Duodenal mucosa (tissue), 2 donors: Measurements from ENCODE around the gene REEP1.

Experiments
- H3K27ac ChIP-seq: one replicate; pipeline ENCODE4 v1.7.0; 2013; ENCODE audit warnings: low read depth, low read length
- H3K27me3 ChIP-seq, 2 donors: one replicate each; pipeline ENCODE4 v1.7.0; 2013; ENCODE audit warnings: low read length in 2 of 2, control low read depth in 1 of 2; ENCODE audit not compliant: insufficient read depth in 2 of 2, control insufficient read depth in 1 of 2
- H3K36me3 ChIP-seq, 2 donors: one replicate each; pipeline ENCODE4 v1.7.0; 2013; ENCODE audit warnings: low read length in 2 of 2, control low read depth in 1 of 2; ENCODE audit not compliant: insufficient read depth in 2 of 2, control insufficient read depth in 1 of 2
- H3K4me1 ChIP-seq, 2 donors: one replicate each; pipeline ENCODE4 v1.7.0; 2013; ENCODE audit warnings: low read length in 2 of 2, control low read depth in 1 of 2; ENCODE audit not compliant: insufficient read depth in 2 of 2, control insufficient read depth in 1 of 2
- H3K4me3 ChIP-seq, 2 donors: one replicate each; pipeline ENCODE4 v1.7.0; 2013; ENCODE audit warnings: low read length in 2 of 2, low read depth in 1 of 2
- H3K9ac ChIP-seq, 2 donors: one replicate each; pipeline ENCODE4 v1.7.0; 2013; ENCODE audit warnings: low read length in 2 of 2, low read depth in 1 of 2
- H3K9me3 ChIP-seq, 2 donors: one replicate each; pipeline ENCODE4 v1.7.0; 2013; ENCODE audit warnings: low read length in 2 of 2, control low read depth in 1 of 2; ENCODE audit not compliant: control insufficient read depth in 1 of 2

REEP1 gene

DNA sequence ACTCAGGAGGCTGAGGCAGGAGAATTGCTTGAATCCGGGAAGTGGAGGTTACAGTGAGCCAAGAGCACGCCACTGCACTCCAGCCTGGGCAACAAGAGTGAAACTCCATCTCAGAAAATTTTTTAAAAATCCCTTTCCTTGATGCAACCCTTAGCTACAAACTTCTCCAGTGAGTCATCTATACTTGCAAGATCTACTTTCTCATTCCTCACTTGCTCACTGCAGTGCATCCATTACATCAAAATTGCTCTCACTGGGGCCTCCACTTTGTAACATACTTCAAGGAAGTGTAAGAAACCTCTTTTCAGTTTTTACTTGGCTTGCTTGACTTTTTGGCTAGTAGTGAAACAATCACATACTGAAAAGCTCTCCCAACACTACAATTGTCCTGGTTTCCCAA is 65.3 kb downstream of the REEP1 start:
- Histone ChIP-seq H3K9me3 (peaks cover 7 to 21% of the 10 kb centered on the region in 2 donors), H3K27ac (no peak overlapping the region), H3K4me1 (peaks cover 16 to 20% of the 10 kb centered on the region in 2 donors), H3K4me3 (no peak overlapping the region), H3K9ac (no peak overlapping the region), H3K27me3 (no peaks in the 10 kb centered on the region), H3K36me3 (no peaks in the 10 kb centered on the region)

DNA sequence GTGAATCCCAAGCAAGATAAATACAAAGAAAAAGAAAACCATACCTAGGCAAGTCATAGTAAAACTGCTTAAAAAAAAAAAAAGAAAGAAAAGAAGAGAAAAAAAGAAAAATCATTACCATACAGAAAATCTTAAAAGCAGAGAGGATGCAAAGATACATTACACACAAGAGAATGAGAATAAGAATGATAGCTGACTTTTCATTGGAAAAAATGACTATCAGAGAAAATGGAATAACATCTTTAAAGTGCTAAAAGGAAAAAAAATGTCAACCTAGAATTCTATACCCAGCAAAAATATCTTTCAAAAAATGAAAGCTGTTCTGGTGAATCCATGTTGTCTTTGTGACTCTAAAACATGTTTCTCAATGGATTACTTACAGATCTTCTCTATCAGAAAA is 66.2 kb downstream of the REEP1 start:
- Histone ChIP-seq H3K4me1 (peaks cover 16 to 20% of the 10 kb centered on the region in 2 donors), H3K4me3 (peak overlapping the region in 1 of 2 donors; percentile 9), H3K27me3 (no peaks in the 10 kb centered on the region), H3K9ac (no peak overlapping the region), H3K9me3 (peaks cover 7 to 21% of the 10 kb centered on the region in 2 donors), H3K27ac (no peak overlapping the region), H3K36me3 (no peaks in the 10 kb centered on the region)

- Histone ChIP-seq H3K9me3 (no peaks in the 10 kb centered on the region), H3K4me3 (no peak overlapping the region), H3K27ac (no peak overlapping the region), H3K4me1 (no peaks in the 10 kb centered on the region), H3K9ac (no peak overlapping the region), H3K27me3 (no peaks in the 10 kb centered on the region), H3K36me3 (no peaks in the 10 kb centered on the region)
These were observed 73.5 kb downstream of the REEP1 start for GRCh38 chr2:86263956-86264355.

GRCh38 chr2:86260978-86261377 is 76.4 kb downstream of the REEP1 start:
- H3K4me3 ChIP-seq: no peak overlapping the region
- no peak overlapping the region for H3K27ac ChIP-seq
- H3K27me3 ChIP-seq: no peaks in the 10 kb centered on the region
- no peaks in the 10 kb centered on the region for H3K36me3 ChIP-seq
- no peak overlapping the region for H3K9ac ChIP-seq
- no peaks in the 10 kb centered on the region for H3K4me1 ChIP-seq
- no peaks in the 10 kb centered on the region for H3K9me3 ChIP-seq

GRCh38 chr2:86258106-86258505 is 79.3 kb downstream of the REEP1 start:
- Histone ChIP-seq H3K4me1 (peaks cover 0 to 5% of the 10 kb centered on the region in 2 donors), H3K9me3 (no peaks in the 10 kb centered on the region), H3K4me3 (no peak overlapping the region), H3K36me3 (no peaks in the 10 kb centered on the region), H3K27ac (no peak overlapping the region), H3K9ac (no peak overlapping the region), H3K27me3 (no peaks in the 10 kb centered on the region)

GRCh38 chr2:86256982-86257381 is 80.4 kb downstream of the REEP1 start:
- no peak overlapping the region for H3K4me3 ChIP-seq
- no peaks in the 10 kb centered on the region for H3K9me3 ChIP-seq
- H3K36me3 ChIP-seq: no peaks in the 10 kb centered on the region
- H3K9ac ChIP-seq: no peak overlapping the region
- no peaks in the 10 kb centered on the region for H3K27me3 ChIP-seq
- no peak overlapping the region for H3K27ac ChIP-seq
- peaks cover 0 to 5% of the 10 kb centered on the region in 2 donors for H3K4me1 ChIP-seq

- Histone ChIP-seq H3K4me1 (peaks cover 0 to 5% of the 10 kb centered on the region in 2 donors), H3K27ac (no peak overlapping the region), H3K9me3 (no peaks in the 10 kb centered on the region), H3K27me3 (no peaks in the 10 kb centered on the region), H3K36me3 (no peaks in the 10 kb centered on the region), H3K4me3 (no peak overlapping the region), H3K9ac (no peak overlapping the region)
These were observed 81.1 kb downstream of the REEP1 start for GRCh38 chr2:86256300-86256699.

DNA sequence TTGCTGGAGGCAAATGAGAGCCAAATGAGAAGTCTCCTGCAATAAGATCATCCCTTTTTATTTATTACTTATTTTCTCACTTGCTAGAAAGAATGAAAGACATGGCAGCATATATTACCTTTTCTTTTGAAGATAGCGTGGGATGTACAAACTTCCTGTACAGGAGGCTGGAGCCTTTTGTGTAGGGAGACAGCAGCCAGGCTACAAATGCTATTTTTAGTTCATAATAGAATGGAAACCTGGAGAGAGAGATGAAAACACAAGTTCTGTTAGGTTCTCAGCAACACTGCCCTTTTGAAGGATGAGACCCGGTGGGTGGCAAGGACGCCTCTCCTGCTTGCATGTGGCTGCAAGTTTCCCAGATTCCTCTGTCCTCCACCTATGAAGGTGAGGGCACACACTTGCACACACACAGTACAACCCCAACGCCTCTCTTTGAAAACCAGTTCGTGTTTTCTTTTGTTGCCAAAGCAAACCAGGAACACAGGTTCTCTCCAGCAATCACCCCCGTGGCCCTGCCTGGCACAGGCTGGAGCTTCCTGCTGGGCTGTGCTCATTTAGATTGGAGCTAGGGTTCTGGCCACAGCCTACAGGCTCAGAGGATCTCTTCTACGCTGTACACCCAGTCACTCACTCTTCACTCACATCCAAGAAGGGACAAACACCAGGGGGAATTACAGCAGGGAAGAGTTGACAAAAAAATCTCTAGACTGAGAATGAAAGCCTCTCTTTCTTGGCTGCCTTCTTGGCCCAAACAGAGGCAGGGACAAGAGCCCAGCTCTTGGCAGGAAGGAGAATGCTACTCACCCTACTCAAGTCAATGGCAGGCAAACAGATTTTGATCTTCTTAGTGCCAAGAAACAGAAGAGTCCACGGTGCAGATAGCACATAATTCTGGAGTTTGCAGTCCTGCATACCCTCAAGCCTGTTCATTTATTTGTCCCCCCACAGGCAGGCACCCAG is 82.6 kb downstream of the REEP1 start:
- Histone ChIP-seq H3K4me3 (no peak overlapping the region), H3K9ac (no peak overlapping the region), H3K4me1 (peaks cover 5% of the 10 kb centered on the region in 2 donors), H3K36me3 (no peaks in the 10 kb centered on the region), H3K27ac (no peak overlapping the region), H3K9me3 (no peaks in the 10 kb centered on the region), H3K27me3 (no peaks in the 10 kb centered on the region)

DNA sequence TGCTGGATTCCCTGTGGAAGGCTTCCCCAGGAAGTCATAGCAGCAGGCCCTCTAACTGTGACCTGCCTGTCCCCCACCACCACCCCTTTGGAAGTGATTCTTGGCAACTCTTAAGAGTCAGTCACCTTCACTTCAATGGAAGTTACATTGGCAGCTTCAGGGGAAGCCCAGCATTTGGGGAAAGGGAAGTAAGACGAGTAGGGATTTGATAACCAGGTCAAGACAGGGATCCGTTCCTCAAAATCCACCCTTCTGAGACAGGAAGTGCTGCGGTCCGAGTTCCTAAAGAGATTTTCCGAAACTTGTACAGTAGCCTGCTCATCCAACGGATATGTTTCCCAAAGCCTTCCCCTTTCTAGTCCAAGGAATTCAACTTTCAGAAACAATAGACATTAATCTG is 84.0 kb downstream of the REEP1 start:
- no peak overlapping the region for H3K27ac ChIP-seq
- H3K9ac ChIP-seq: no peak overlapping the region
- no peaks in the 10 kb centered on the region for H3K27me3 ChIP-seq
- H3K4me3 ChIP-seq: no peak overlapping the region
- no peaks in the 10 kb centered on the region for H3K9me3 ChIP-seq
- H3K4me1 ChIP-seq: peaks cover 5% of the 10 kb centered on the region in 2 donors
- no peaks in the 10 kb centered on the region for H3K36me3 ChIP-seq

GRCh38 chr2:86251840-86252266 is 85.6 kb downstream of the REEP1 start:
- Histone ChIP-seq H3K36me3 (no peaks in the 10 kb centered on the region), H3K9me3 (no peaks in the 10 kb centered on the region), H3K27ac (no peak overlapping the region), H3K4me3 (no peak overlapping the region), H3K4me1 (peaks cover 5% of the 10 kb centered on the region in 2 donors), H3K27me3 (no peaks in the 10 kb centered on the region), H3K9ac (no peak overlapping the region)
